GM18868 (cell line): ENCODE measurements around the gene GGACT.

Experiments
- ATAC-seq: cut with Tn5 transposase; IDR thresholded peaks from one replicate; pipeline ENCODE4 v1.9.1; 2021; ENCODE audit warnings: mild to moderate bottlenecking, moderate library complexity; ENCODE audit not compliant: unreplicated experiment

The GGACT gene

GRCh38 chr13:100552755-100553154 lies 35.8 kb downstream of the GGACT start:
- ATAC-seq: no peak

- ATAC-seq: no peak
These were observed 39.3 kb downstream of the GGACT start for GRCh38 chr13:100549316-100549715.

GRCh38 chr13:100547791-100548201 lies 40.8 kb downstream of the GGACT start:
- ATAC-seq: no peak

- no peak for ATAC-seq
These were observed 41.7 kb downstream of the GGACT start for GRCh38 chr13:100546713-100547405.

GRCh38 chr13:100545684-100546061 lies 42.9 kb downstream of the GGACT start:
- ATAC-seq: no peak

GRCh38 chr13:100544866-100545683 lies 43.5 kb downstream of the GGACT start:
- ATAC-seq: no peak

GRCh38 chr13:100543872-100544602 lies 44.6 kb downstream of the GGACT start:
- ATAC-seq: no peak

GRCh38 chr13:100542826-100543156 lies 45.8 kb downstream of the GGACT start:
- peak; percentile 87 for ATAC-seq

GRCh38 chr13:100541897-100542825 lies 46.4 kb downstream of the GGACT start:
- ATAC-seq: no peak

GRCh38 chr13:100540621-100541020 lies 48.0 kb downstream of the GGACT start:
- no peak for ATAC-seq

- no peak for ATAC-seq
These were observed 50.6 kb downstream of the GGACT start for GRCh38 chr13:100537951-100538462.

GRCh38 chr13:100537486-100537885 lies 51.1 kb downstream of the GGACT start:
- no peak for ATAC-seq

- no peak for ATAC-seq
These were observed 51.9 kb downstream of the GGACT start for GRCh38 chr13:100536643-100537180.

GRCh38 chr13:100535426-100536135 lies 53.0 kb downstream of the GGACT start:
- no peak for ATAC-seq

- no peak for ATAC-seq
These were observed 53.7 kb downstream of the GGACT start for GRCh38 chr13:100534911-100535310.

GRCh38 chr13:100534147-100534843 lies 54.3 kb downstream of the GGACT start:
- no peak for ATAC-seq

GRCh38 chr13:100533588-100534041 lies 55.0 kb downstream of the GGACT start:
- ATAC-seq: peak; percentile 56

GRCh38 chr13:100532836-100533435 lies 55.7 kb downstream of the GGACT start:
- no peak for ATAC-seq
